NCI-H128 (cell line): ENCODE measurements around the gene AKAP13.

Experiments
- DNase-seq: peaks from one replicate; lab custom pipeline; 2025; ENCODE audit not compliant: unreplicated experiment; lab: John Stamatoyannopoulos, UW

The AKAP13 gene

DNA sequence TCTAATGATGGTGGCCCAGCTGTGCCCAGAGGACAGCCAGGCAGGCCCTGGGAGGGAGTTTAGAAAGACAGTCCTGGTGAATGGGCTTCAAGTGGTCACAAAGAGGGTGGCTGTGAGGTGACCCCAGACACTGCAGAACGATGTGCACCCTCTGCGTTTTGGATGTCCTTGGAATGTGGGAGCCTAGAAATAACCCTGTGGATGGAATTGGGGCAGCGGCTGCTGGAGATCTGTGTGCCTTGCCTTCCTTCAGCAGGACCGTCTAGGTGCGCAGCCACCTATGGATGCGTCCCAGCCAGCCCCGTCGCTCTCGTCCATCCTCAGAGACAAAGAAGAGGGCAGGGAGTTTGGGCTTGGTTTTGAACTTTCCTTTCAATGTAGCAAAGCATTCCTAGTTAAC is 367.8 kb downstream of the AKAP13 start:
- DNase-seq, result no peak

DNA sequence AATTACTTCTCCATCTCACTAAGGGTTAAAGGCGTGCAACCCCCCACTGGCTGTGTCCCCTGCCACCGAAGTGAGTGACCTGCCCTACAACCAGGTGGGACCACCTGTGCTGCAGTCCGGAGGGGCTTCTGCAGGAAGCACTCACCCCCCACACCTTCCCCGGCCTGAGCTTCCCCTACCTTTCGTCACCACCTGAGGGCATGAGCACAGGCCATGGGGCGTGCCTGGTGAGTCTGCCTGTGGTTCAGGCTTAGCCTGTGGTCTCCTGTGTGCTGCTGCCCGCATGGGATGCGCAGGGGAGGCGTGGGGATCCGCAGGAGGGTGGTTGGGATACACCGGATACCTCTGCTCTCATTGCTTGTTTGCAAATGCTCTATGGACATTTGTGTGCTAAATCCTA is 368.3 kb downstream of the AKAP13 start:
- DNase-seq, result no peak

DNA sequence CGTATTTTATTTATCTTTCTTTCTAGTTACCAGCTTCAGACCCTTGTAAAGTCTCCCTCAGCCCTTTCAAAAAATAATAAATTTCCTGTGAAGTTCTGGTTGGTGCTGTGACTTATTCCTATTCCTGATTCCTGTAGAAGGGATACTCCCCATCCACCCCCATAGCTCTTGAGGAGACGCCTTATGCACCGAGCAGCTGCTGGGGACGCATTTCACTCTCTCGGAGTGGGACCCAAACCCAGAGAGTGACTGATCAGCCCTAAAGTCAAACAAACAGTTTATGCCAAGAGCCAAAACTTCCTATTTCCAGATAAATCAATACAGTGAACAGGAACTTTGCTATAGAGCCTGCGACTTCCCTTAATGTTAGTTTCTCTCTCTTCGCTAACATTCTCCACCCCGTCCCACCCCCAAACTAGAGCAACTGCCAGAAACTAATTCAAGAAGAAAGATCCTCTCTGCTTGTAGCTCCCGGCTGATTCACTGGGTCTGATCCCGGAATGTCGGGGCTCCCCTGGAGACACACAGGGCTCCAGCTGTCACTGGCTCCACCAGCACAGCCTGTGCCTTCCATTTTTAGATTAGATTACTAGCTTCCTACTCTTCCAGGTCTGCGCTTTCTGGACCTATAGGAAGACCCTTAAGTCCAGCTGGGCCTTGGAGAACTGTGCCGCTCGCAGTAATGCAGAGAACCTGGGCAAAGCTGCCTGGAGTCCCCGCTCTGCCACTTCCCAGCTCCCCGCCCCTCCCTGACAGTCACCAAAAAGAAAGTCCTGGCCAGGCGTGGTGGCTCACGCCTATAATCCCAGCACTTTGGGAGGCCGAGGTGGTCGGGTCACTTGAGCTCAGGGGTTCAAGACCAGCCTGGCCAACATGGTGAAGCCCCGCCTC is 369.1 kb downstream of the AKAP13 start:
- DNase-seq, result no peak

DNA sequence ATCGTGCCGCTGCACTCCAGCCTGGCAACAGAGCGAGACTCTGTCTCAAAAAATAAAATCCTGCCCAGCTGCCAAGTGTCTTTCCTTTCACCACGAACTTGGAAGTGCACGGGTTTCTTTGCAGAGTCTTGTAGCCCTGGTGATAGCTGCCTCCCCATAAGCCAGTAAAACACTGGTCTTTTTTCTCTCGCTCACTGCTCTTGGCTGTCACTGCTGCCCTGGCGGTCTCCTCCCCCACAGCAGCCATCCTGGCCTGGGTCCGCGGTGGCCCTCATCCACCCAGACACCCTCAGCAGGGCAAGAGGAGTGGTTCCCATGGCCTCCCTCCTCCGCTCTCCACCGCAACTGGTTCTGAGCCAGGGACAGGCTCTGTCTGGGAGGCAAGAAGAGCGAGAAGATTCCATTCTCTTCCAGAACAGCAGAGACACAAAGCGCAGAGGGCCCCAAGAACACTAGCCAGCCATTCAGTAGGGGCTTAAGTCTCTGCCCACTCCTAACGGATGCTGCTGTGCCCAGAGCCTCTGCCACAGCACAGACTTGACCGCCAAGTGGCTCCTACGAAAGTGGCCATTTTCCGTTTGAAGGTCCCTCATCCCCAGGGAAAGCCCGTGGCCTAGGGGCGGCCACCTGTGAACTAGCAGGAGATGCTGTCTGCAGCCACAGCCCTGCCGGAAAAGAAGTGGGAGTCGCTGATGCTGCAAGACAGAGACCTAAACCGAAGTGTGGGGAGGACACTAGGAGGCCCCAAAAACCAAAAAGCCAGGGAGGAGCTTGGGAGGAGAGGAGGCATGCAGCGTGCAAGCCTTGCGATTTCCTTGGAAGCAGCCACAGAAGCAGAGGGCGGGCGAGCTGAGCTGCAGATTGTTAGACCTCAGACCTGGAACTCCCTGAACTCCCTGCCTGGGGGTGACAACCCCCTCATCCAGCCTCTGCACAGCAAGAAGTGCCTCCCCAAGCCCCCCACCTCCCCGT is 370.2 kb downstream of the AKAP13 start:
- DNase-seq, result no peak

DNA sequence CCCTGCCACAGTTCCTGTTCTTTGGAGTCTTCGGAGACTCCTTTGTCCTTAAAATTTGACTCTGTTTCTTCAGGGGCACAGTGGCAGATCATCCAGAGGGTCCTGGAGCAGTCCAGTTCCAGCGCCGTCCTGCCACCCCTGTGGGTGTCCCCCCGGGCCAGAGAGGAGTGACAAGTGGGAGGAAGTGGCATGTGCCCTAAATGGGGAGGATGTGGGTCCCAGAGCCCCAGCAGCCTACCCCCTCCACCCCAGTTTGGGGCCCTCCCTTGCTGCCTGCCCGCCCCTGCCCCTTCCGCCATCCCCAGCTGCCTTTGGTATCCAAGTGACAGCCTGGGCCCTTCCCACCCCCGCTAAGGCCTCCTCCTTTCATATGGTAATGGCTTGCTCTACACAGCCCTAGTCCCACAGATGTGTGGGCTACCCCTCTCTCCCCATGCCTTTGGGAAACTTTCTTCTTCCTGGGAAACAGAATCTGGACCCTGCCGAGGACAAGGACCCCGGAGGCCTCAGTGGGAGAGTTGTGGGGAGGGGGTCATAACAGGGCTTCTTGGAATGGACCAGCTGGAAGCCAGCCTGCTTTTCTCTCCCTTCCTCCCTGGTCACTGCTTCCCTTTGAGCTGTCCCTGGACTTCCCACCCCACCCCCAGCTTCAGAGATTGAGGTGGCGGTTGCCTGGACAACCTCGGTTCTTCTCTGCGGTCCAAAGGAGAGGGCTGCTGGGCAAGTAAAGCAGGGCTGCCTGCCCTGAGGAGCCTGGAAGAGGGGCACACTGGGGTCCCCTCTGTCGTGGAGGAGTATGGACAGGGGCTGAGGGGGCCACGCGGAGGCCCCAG is 371.1 kb downstream of the AKAP13 start:
- no peak for DNase-seq

DNA sequence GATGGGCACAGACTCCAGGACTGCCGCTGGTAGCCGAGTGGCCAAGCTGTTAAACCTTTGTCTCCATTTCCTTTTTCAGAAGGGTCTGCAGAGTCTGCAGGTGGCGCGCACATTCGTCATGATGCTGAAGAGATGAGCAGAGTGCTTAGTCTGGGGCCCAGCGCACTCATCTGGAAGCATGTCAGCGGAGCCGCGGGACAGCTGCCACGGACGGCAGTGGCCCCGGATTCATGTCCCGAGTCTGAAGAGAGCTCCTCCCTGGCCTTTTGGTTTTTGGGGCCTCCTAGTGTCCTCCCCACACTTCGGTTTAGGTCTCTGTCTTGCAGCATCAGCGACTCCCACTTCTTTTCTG is 371.7 kb downstream of the AKAP13 start:
- no peak for DNase-seq

DNA sequence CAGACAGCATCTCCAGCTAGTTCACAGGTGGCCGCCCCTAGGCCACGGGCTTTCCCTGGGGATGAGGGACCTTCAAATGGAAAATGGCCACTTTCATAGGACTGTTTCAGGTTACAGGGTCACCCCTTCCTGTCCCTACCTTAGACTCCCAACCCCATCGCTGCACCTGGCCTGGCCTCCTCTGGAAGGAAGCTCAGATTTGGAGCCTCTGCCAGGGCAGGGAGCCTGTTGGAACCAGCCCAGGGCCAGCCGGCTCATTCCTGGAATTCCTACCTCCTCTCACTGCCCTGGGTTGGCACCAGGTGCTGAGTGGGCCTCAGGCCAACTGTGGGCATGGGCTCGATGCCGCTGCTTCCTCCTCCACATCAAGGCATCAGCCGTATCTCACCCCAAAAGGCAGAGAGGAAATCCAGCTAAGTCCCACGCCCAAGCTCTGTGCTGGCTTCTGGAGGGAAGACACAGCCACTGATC is 372.1 kb downstream of the AKAP13 start:
- DNase-seq, result no peak

DNA sequence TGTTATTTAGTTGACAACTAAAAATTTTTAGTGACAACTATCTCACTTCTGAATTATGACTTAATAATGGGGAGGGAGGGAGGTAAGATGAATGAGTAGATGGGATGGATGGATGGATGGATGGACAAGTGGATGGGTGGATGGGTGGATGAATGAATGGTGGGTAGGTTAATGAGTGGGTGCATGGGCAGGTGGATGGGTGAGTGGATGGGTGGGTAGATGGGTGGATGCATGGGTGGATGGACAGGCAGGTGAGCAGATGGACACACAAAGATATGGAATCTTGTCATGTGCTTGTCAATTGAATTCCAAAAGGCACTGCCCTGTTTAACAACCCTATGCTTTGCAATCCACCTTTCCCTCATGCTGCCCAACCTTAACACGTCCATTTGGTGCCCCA is 372.9 kb downstream of the AKAP13 start:
- no peak for DNase-seq

DNA sequence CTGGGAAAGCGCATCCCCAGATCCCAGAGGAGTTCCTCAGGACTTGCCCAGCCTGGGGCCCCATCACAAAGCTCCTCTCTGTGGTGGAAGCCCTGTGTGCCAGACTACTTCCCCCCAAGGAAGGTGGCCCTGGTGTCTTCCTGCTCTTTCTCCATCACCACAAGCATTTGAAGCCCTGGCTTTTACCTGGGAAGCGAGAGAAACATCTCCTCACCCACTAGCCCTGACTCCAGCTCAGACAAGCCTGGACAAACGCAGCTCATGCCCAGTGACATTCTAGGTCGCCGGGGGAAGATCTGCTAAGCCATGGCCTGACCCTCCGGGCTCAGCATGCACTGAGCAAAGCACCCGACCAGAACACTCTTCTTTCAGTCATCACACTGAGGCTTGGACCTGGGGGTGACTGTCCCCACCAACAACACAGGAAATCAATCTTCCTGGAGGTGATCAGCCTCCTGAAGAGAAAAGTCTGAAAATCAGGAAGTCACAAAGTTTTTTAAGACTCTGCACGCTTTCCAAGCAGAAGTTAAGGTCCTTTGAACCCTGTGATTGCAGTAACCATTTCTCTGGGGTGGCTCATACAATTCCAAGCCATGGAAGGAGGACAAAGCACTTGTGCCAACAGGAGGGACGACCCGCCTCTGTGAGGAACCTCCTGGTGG is 373.5 kb downstream of the AKAP13 start:
- DNase-seq, result no peak

DNA sequence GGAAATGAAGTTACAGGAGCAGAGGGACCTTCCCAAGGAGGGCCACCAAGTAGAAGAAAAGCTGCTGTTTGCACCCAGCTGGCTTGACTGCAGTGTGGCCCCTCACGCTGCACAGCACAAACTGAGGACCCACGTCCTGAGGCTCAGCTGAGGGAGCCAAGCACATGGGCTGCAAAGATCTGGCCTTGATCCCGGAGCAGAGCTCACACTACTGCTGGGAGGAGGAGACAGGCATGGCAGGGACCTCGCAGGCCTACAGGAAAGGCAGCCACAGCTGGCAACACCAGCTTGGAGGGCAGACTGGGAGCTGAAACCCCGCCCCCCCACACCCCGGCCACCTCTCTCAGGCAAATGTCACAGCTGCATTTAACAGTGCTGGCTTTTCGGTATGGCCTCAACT is 374.6 kb downstream of the AKAP13 start:
- no peak for DNase-seq

DNA sequence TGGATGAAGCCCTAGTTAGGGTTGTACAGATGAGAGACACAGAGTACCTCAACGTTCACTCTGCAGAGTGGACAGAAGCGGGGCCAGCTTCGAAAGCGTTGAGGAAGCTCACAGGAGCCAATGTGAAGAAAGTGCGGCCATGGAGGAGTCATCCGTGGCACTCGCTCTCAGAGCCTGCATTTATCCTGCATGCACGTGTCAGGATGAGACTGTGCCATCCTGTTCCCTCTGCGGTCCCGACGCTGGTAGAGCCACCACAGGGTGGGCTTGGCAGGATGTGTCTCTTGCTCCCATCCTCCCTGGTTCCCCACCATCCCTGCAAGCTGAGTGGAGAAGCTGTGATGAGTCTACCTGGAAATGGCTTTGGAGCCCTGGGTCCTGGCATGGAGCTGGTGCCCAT is 375.1 kb downstream of the AKAP13 start:
- no peak for DNase-seq

DNA sequence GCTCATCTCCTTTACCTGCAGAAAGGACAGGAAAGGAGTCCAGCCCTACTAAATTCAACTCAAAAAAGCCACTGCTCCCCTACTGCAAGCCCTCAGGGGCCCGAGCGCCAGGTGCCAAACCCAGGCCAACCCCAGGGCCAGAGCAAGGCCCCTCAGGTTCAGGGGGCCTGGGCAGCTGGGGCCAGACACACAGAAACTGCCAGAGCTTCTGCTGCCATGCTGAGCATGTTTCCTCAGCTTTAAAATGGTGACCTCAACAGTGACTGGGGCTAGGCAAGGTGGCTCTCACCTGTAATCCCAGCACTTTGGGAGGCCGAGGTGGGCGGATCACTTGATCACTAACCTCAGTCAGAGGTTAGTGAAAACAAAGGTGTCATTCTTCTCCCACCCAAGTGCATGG is 375.5 kb downstream of the AKAP13 start:
- DNase-seq, result no peak

DNA sequence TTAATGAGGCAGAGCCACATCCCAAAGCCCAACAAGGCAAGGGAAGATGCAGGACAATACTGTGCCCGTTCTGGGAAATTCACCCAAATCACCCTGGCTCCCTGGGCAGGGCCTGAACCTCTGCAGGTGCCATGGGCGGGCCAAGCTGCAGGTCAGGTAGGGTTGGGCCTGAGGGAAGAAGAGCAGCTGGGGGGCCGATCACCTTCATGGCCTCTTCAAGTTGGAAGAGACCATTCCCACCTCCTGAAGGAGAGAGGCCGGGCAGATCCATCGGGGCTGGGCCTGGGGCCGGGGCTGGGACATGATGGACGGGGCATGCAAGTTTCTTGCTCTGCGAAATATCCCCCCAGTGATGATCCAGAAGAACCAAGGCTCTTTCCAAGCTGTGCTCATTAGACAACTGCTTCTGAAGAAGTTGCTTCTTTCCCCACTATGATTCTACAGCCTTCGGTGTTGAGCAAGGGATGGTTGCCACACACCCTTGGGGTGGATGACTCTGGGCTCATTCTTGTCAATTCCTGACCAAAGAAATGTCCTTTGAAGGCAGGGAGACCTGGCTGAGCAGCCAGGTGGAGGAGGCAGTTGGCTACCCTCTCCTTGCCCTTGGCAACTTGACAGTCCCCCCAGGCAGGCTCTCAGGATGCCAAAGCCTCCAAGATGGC is 376.1 kb downstream of the AKAP13 start:
- no peak for DNase-seq

DNA sequence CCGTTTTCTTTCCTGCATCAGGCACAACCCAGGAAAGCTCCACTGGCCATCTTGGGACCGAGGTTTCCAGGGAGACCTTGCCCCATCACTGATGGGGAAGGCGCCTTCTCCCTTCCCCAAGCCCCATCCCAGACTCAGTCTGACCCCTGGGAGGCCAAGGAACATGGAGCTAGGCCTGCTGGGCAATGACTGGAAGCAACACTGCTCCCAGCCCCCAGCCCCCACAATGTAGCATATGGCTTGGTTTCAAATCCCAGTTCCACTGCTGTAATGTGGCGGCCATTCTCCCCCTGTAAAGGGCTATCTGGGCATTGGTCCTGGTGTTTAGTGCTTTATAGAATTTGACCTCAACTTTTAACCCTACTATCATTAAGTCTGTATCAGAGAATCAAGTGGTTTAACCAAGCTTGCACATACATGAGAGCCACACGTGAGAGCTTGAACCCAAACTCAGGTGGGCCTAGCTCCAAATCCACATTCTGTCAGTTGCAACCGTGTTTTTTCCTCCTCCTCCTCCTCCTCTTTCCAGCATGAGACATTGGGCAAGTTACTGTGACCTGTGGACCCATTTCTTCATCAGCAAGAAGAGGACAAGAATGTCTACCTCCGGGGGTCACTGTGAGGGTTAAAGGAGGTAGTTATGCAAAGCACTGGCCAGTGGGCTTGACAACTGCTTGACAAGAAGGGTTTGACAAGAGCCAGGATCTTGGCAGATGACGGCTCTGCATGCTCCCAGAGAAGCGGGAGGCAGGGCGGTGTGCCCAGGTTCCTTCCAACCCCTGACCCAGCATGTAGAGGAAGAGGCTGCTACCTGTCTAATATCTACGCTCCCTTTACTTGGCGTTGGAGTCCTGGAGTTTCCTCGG is 376.9 kb downstream of the AKAP13 start:
- no peak for DNase-seq

DNA sequence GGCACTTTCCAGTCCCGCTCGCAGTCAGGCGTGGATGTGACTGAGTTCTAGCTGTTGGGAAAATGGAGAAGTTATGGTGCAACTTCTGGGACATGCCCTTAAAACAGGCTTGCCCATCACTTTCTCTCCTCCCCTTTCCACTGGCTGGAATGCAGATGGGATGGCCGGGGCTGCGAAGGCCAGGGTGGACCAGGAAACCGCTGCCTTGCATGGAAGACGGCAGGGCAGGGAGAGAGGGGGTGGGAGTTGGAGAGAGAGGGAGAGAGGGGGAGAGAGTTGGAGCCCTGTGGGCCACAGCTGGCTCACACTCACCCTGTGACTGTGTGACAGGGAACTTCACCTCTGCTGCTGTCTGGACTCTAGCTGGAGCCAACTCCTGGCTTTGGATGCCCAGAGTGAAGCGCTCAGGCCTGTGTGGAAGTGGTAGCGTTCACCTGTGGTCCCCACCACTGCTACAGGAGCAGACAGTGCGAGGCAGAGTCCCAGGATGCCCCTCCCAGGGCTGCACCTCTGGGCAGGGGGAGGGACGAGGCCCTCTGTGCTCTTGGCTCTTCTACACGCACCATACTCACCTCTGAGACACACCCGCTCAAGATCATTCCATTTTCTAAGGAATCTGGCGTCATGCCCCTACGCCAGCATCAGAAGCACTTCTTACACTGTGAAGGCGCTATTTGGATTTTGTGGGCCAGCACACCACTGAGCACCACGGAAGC is 377.7 kb downstream of the AKAP13 start:
- DNase-seq, result no peak

DNA sequence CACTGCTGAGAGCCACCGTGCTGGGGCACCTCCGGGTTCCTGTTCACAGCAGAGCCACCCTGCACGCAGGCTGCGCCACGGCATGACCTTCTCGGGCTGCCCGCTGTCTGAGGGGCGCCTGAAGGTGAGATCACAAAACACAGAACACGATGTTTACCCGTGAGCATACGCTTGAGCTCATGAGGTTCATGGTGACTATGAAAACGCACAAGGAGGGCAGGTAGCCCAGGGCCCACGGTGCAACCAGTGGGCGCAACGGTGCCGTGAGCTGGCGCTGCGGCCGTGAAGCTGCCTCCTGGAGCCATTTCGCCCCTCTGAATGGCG is 378.2 kb downstream of the AKAP13 start:
- DNase-seq, result no peak

DNA sequence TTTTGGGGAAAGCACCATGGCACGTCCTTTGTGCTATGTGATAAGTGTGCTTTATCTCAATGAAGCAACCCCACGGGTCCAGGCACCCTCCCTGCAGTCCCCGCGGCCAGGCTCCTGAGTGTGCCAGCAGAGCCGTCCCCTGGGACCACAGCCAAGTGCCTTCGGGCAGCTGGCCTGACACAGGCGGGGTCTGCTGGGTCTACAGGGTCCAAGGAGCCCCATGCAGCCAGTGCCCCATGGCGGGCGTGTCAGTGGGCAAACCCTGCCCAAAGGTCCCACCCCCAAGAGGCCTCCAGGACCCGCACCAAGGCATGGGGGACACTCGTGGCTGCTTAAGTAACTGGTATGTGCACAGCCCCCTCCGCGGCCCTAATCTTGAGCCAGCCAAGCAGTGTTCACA is 379.0 kb downstream of the AKAP13 start:
- no peak for DNase-seq

DNA sequence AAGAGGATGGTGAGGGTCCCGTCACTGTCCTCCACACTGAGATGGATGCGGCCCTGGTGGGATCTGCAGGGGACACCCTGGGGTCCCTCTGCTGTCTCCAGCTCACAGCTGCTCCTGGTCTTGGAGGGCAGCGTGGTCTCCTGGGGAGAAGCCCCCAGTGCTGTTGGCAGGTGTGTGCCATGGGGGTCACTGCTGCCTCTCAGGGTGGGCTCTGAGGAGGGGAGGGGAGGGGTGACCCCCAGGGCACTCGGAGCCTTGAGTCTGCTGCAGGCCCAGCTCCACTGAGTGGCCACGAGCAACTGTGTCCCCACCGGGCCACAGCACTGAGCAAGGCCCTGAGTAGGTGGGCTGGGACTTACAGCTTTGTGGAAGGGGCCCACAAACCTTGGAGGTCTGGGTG is 379.6 kb downstream of the AKAP13 start:
- DNase-seq, result no peak
